Activated naive CD4-positive, alpha-beta T cell treated with Interleukin-2 at 50 U/mL for 16 hours (primary cell): ENCODE measurements around the gene TICAM1.
"Not testable (repeated sequence)": the region's sequence is repeated elsewhere in the genome, so short reads cannot be mapped to it uniquely, and the experiment has no call there.

Experiments
- DNase-seq: peaks from one replicate; pipeline ENCODE4 v3.0.0-alpha.2; 2020

TICAM1 gene

GRCh38 chr19:4803736-4804695, 27.5 kb downstream of the TICAM1 start:
- peak; percentile 64 for DNase-seq

- DNase-seq, result no peak
Measured at GRCh38 chr19:4802711-4803110, 28.8 kb downstream of the TICAM1 start.

- DNase-seq, result no peak
Measured at GRCh38 chr19:4801085-4801619, 30.4 kb downstream of the TICAM1 start.

GRCh38 chr19:4800591-4801081, 30.9 kb downstream of the TICAM1 start:
- no peak for DNase-seq

GRCh38 chr19:4795400-4795799, 36.1 kb downstream of the TICAM1 start:
- DNase-seq, result no peak

- DNase-seq, result no peak
Measured at GRCh38 chr19:4794971-4795370, 36.5 kb downstream of the TICAM1 start.

- DNase-seq, result not testable (repeated sequence)
Measured at GRCh38 chr19:4793278-4793677, 38.2 kb downstream of the TICAM1 start.

- not testable (repeated sequence) for DNase-seq
Measured at GRCh38 chr19:4792866-4793195, 38.7 kb downstream of the TICAM1 start.

- DNase-seq, result peak; percentile 10
Measured at GRCh38 chr19:4792019-4792865, 39.3 kb downstream of the TICAM1 start.

- peak; percentile 98 for DNase-seq
Measured at GRCh38 chr19:4791183-4792018, 40.1 kb downstream of the TICAM1 start, which contains the start of gene FEM1A. TSS of gene FEM1A (plus strand) at chr19:4791734. CDS start at chr19:4791855, 121 bp downstream.

- not testable (repeated sequence) for DNase-seq
Measured at GRCh38 chr19:4786412-4787016, 45.0 kb downstream of the TICAM1 start.

- DNase-seq, result no peak
Measured at GRCh38 chr19:4781801-4782200, 49.7 kb downstream of the TICAM1 start.

GRCh38 chr19:4780860-4781259, 50.7 kb downstream of the TICAM1 start:
- DNase-seq, result no peak

GRCh38 chr19:4778124-4778523, 53.4 kb downstream of the TICAM1 start:
- DNase-seq, result not testable (repeated sequence)

- no peak for DNase-seq
Measured at GRCh38 chr19:4776436-4777211, 54.9 kb downstream of the TICAM1 start.

- no peak for DNase-seq
Measured at GRCh38 chr19:4775627-4776152, 55.8 kb downstream of the TICAM1 start.

- DNase-seq, result no peak
Measured at GRCh38 chr19:4774136-4774535, 57.4 kb downstream of the TICAM1 start.

- no peak for DNase-seq
Measured at GRCh38 chr19:4773047-4773640, 58.4 kb downstream of the TICAM1 start.

- DNase-seq, result no peak
Measured at GRCh38 chr19:4772566-4772965, 58.9 kb downstream of the TICAM1 start.
